Stimulated activated naive CD4-positive, alpha-beta T cell (primary cell): ENCODE data around the gene SEMA3B.
A peak's percentile ranks its signal among the peaks of the same experiment; 100 is the strongest.
"Not testable (repeated sequence)": the region's sequence is repeated elsewhere in the genome, so short reads cannot be mapped to it uniquely, and the experiment has no call there.

ENCODE experiments used
- DNase-seq, 6 experiments: peaks; one replicate each; lab custom pipeline; 2025; lab: John Stamatoyannopoulos, UW

The SEMA3B gene

DNA sequence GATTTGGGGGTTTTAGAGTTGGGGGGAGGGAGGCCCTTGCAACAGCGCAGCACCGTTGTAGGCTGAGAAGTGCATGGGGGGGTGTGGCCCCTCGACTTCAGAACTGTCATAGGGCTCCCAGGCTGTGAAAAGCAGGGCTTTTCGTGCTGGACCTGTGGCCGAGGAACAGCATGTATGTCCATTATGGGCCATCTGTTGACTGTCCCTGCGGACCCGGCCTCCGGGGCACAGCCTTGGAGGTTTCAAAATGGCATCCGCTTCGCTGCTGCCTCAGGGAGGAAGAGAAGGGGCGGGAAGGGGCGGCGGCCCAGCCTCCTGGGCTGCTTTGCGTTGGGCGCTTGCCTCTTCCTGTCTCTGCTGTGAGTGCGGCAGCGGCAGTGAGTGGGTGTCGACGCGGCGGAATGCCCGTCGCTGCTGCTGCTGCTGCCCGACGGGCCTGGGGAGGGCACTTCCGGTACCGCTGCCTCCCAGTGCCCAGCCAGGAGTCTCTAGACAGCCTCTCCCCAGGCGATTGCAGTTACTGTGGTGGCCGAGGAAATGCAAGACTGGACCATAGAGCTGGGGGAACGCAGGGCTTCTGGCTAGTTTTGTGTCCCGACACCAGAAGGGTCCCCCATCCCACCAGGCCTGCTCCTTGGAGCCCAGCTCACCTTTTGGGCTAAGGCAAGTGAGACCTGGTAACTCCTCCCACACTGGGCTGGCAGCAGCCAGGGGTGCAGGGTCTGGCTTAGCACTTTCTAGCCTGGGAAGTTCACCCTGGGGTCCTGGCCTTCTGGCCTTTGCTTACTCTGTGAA lies 31.0 kb upstream of the SEMA3B start:
- DNase-seq, result peak; percentile 74 to 84 (median 82)

GRCh38 chr3:50238549-50239026 lies 30.4 kb upstream of the SEMA3B start:
- no peak for DNase-seq

DNA sequence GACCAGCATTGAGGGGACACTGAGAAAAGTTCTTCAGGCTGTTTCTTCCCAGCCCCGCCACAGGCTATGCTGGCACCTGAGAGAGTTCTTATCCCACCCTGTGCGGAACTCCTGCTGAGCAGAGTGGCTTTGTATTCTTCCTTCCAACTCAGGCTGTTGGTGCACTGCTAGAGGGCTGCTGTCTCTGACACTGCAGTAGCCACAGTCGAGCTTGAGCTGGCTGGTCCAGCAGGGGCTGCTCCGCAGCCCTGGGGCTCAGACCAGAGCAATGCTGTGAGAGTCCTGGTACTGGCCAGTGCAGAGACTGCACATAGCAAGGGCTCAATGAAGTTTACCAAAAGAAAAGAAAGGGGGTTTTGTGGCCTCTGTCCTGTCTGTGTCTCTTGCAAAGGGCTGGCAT lies 29.3 kb upstream of the SEMA3B start:
- no peak for DNase-seq

GRCh38 chr3:50241163-50241562 lies 27.8 kb upstream of the SEMA3B start:
- no peak for DNase-seq

GRCh38 chr3:50241713-50242380 lies 27.1 kb upstream of the SEMA3B start:
- DNase-seq, result no peak

DNA sequence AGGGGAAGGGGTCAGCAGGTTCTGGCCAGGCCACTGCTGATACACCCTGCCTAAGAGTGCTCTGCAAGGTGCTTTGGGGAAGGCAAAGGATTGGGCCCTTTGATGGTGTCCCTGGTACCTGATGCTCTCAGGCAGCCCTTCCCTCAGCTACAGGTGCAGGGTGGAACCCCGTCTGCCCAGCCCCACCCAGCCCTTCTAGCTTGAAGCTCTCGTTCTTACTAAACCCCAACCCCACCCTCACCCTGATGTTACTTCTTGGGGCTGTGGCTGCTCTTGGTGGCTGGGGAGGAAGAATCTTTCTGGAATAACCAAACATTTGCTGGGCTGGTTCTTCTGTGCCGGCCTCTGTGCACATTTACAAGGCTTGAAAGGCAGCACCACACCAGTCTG lies 26.6 kb upstream of the SEMA3B start:
- no peak for DNase-seq

- DNase-seq, result no peak
These were observed 25.9 kb upstream of the SEMA3B start for GRCh38 chr3:50242851-50243542.

GRCh38 chr3:50243543-50243895 lies 25.4 kb upstream of the SEMA3B start:
- DNase-seq, result no peak

- not testable (repeated sequence) for DNase-seq
These were observed 24.1 kb upstream of the SEMA3B start for GRCh38 chr3:50244813-50245212.

GRCh38 chr3:50245251-50245745 lies 23.6 kb upstream of the SEMA3B start:
- no peak for DNase-seq

- DNase-seq, result peak; percentile 86 to 97 (median 94)
These were observed 23.0 kb upstream of the SEMA3B start for GRCh38 chr3:50245831-50246516.

GRCh38 chr3:50246517-50246954 lies 22.4 kb upstream of the SEMA3B start:
- peak; percentile 70 to 90 (median 78) for DNase-seq

DNA sequence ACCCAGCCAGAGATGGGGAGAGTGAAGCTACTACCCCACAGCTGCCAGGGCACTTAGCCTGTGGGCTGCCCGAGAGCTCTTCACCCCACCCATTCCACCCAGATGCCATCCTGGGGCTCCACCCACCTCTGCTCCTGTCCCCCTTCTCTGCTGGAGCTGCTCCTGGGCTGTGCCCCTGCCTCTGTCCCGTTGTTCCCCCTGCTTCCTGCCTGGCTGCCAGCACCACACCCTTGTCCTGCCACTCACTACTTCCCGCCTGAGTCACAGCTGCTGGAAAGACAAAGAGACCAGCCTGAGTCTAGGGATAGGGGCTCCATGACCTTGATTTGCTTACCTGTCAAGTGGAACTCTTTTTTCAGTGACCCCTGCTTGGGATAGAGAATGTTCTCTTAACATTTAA lies 20.6 kb upstream of the SEMA3B start:
- DNase-seq, result no peak

DNA sequence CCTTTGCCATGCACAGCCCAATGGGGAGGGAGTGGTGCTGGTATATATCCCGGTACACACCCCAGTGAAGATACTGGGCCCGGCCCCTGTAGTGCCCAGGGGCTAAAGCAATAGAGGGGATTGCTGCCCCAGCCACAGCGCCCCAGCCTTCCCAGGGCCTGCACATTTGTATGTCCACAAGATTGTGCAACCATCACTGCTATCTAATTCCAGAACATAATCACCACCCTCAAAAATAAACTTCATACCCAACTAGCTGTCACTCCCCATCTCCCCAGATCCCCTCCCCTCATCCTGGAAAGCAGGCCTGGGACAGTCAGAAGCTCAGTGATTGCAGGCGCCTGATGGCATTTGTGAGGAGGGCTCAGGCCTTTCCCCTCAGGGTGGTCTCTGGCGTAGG lies 19.5 kb upstream of the SEMA3B start:
- DNase-seq, result no peak

GRCh38 chr3:50250514-50250913 lies 18.4 kb upstream of the SEMA3B start:
- no peak for DNase-seq

DNA sequence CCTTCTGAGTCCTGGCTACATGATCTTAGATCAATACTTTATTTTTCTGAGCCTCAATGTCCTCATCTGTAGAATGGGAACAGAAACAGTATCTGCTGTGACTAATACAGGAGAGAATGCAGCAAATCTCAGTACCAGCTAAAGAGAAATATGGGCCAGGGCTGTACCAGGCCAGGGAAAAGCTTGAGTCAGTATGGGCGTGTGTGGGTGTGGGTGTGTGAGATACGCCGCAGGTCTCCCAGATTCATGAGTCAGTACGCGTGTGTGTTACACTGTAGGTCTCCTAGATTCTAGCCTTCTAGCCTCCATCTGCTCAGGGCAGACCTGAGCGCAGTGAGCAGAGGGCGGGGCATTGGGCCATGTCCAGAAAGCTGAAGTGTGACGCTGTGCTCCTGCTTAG lies 17.7 kb upstream of the SEMA3B start:
- DNase-seq, result no peak

- DNase-seq, result no peak
These were observed 14.2 kb upstream of the SEMA3B start for GRCh38 chr3:50254577-50255250.

DNA sequence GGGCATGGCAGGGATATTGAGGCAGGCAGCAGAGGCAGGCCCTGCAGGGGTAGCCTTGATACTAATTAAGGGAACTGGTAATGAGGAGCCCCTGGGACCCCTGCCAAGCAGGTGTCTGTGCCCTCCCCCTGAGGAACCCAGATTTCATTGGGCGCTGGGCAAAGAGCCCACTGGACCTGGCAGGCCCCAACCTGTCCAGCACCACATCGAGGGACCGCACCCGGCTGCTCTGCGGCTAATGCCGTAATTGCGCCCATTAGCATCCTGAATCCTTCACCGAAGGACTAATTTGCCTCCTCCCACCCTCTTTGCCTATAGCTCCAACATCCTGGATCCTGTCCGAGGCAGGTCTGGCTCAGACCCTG lies 13.7 kb upstream of the SEMA3B start:
- no peak for DNase-seq

- peak in 5 of 6 experiments; percentile 13 to 21 (median 17) for DNase-seq
These were observed 11.7 kb upstream of the SEMA3B start for GRCh38 chr3:50256978-50257890.

DNA sequence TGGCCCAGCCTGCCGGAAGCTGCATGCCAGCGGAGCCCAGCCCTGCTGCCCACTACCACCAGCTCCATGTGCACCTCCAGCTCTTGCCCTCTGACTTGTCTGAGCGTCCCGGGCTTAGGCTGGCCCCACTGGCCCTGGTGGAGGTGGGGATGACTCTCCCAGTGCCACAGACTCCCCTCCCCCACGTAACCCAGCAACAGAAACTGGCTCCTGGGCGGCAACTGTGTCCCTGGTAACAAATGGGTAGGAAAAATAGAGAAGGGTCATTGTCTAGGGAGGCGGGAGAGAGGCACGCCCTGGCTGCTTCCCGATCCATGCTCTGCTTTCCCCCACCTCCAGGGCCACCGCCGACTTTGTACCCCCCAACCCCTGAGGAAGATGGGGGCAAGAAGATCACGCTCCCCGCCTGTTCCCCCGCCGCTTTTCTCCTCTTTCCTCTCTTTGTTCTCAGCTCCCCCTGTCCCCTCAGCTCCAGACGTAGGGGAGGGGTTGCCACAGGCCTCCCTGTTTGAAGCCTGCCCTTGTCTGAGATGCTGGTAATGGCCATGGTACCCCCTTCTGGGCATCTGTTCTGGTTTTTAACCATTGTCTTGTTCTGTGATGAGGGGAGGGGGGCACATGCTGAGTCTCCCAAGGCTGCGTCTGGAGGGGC lies 10.8 kb upstream of the SEMA3B start:
- DNase-seq, result no peak
